ENCODE results near the gene TLR5. TPM values are rescaled to one million over a fixed set of nuclear protein-coding genes. Genes with fewer than 3 reads are reported as not detected.

The TLR5 gene
- total RNA-seq, 1 donor from 2014 or later = not detected

GRCh38 chr1:223091896-223092295 lies 51.2 kb downstream of the TLR5 start:
- Mint-ChIP-seq H3K36me3 (ENCODE audit: low read depth) (no peaks in the 10 kb centered on the region), H3K4me1 (no peaks in the 10 kb centered on the region), H3K4me3 (no peak overlapping the region), H3K27me3 (no peaks in the 10 kb centered on the region), H3K9me3 (no peaks in the 10 kb centered on the region), H3K27ac (no peak overlapping the region)
- no peak for DNase-seq
- TF ChIP-seq CTCF (IDR thresholded peaks at IDR 0.05) = no peak
- ChIA-PET CTCF (no interaction called here), POLR2A (no interaction called here)
- intact Hi-C loops (cut with micrococcal nuclease) = no loop called here
- ATAC-seq (ENCODE audit: low read depth) = no peak

- no peaks in the 10 kb centered on the region for H3K4me1 Mint-ChIP-seq
- no peaks in the 10 kb centered on the region for H3K9me3 Mint-ChIP-seq
- TF ChIP-seq CTCF (IDR thresholded peaks at IDR 0.05) = no peak
- no peak for ATAC-seq (ENCODE audit: low read depth)
- H3K36me3 Mint-ChIP-seq (ENCODE audit: low read depth) = no peaks in the 10 kb centered on the region
- H3K4me3 Mint-ChIP-seq = no peak overlapping the region
- no peak overlapping the region for H3K27ac Mint-ChIP-seq
- ChIA-PET POLR2A (no interaction called here), CTCF (interaction anchor here (0.8 to 3.0 kb wide), 12 partner anchors 8 to 624 kb away, joined by 3 to 28 read pairs (median 4); partner anchors contain the start of gene FAM177B)
- H3K27me3 Mint-ChIP-seq = no peaks in the 10 kb centered on the region
- no peak for DNase-seq
- intact Hi-C loops (cut with micrococcal nuclease) = no loop called here
These were observed 53.8 kb downstream of the TLR5 start for GRCh38 chr1:223089250-223089649.

GRCh38 chr1:223088713-223089240 lies 54.3 kb downstream of the TLR5 start:
- ChIA-PET POLR2A (interaction anchor here (0.5 kb wide), 1 partner anchor 1058 kb away, joined by 4 read pairs; no protein-coding TSS in a partner anchor), CTCF (interaction anchor here (0.8 to 3.0 kb wide), 6 partner anchors 9 to 624 kb away, joined by 3 to 28 read pairs (median 10); partner anchors contain the start of gene FAM177B)
- ATAC-seq (ENCODE audit: low read depth) (no peak), DNase-seq (no peak)
- H3K27ac Mint-ChIP-seq = no peak overlapping the region
- TF ChIP-seq CTCF (IDR thresholded peaks at IDR 0.05) = no peak
- H3K4me3 Mint-ChIP-seq = no peak overlapping the region
- no peaks in the 10 kb centered on the region for H3K36me3 Mint-ChIP-seq (ENCODE audit: low read depth)
- H3K27me3 Mint-ChIP-seq = no peaks in the 10 kb centered on the region
- no peaks in the 10 kb centered on the region for H3K9me3 Mint-ChIP-seq
- intact Hi-C loops (cut with micrococcal nuclease) = no loop called here
- H3K4me1 Mint-ChIP-seq = no peaks in the 10 kb centered on the region

- no peaks in the 10 kb centered on the region for H3K9me3 Mint-ChIP-seq
- ATAC-seq (ENCODE audit: low read depth) (no peak), DNase-seq (no peak)
- no peaks in the 10 kb centered on the region for H3K36me3 Mint-ChIP-seq (ENCODE audit: low read depth)
- POLR2A ChIA-PET = no interaction called here
- H3K27ac Mint-ChIP-seq = no peak overlapping the region
- no peak overlapping the region for H3K4me3 Mint-ChIP-seq
- CTCF ChIA-PET = interaction anchor here (1.0 to 3.0 kb wide), 4 partner anchors 290 to 623 kb away, joined by 3 to 15 read pairs (median 4); partner anchors contain the start of gene FAM177B
- no peak for TF ChIP-seq CTCF (IDR thresholded peaks at IDR 0.05)
- peaks cover 1% of the 10 kb centered on the region for H3K27me3 Mint-ChIP-seq
- intact Hi-C loops (cut with micrococcal nuclease) = no loop called here
- H3K4me1 Mint-ChIP-seq = no peaks in the 10 kb centered on the region
These were observed 55.5 kb downstream of the TLR5 start for GRCh38 chr1:223087291-223088255.

- peaks cover 1% of the 10 kb centered on the region for H3K27me3 Mint-ChIP-seq
- H3K36me3 Mint-ChIP-seq (ENCODE audit: low read depth) = no peaks in the 10 kb centered on the region
- no peak overlapping the region for H3K27ac Mint-ChIP-seq
- peaks cover 3% of the 10 kb centered on the region for H3K4me1 Mint-ChIP-seq
- intact Hi-C loops (cut with micrococcal nuclease) = no loop called here
- no peaks in the 10 kb centered on the region for H3K9me3 Mint-ChIP-seq
- POLR2A ChIA-PET = no interaction called here
- no peak for DNase-seq
- H3K4me3 Mint-ChIP-seq = no peak overlapping the region
- TF ChIP-seq CTCF (IDR thresholded peaks at IDR 0.05) = no peak
- no peak for ATAC-seq (ENCODE audit: low read depth)
- CTCF ChIA-PET = no interaction called here
These were observed 58.6 kb downstream of the TLR5 start for GRCh38 chr1:223084464-223084866.

All from activated B cell treated with CpG ODN at 0.5 μM for 24 hours (primary cell).